Vagina (tissue), 2 donors: ENCODE measurements around the gene RAPGEF5.

ENCODE experiments used
- CTCF ChIP-seq, 3 experiments: fragments of 450-650 bp in 2 of 3; fragments of 200-600 bp in 1 of 3; sonication (generic) in 1 of 3; IDR thresholded peaks; one replicate each; pipeline ENCODE4 v1.5.1; 2017 to 2019; ENCODE audit warnings: antibody characterized with exemption in 3 of 3, mild to moderate bottlenecking in 2 of 3, moderate library complexity in 2 of 3
- POLR2A ChIP-seq, 2 donors: fragments of 450-650 bp; IDR thresholded peaks; one replicate each; pipeline ENCODE4 v1.6.1; 2017; ENCODE audit warnings: antibody characterized with exemption in 2 of 2, mild to moderate bottlenecking in 2 of 2, moderate library complexity in 2 of 2

- TF ChIP-seq CTCF (IDR thresholded peaks at IDR 0.05), result no peak
- no peak for TF ChIP-seq POLR2A (IDR thresholded peaks at IDR 0.05)
These were observed 218.8 kb downstream of the RAPGEF5 start for GRCh38 chr7:22138106-22138505.
